NT2/D1 (cell line): ENCODE results near the gene BOC.
A peak's percentile ranks its signal among the peaks of the same experiment; 100 is the strongest.

ENCODE experiments used
- DNase-seq: peaks from one replicate; pipeline ENCODE4 v3.0.0-alpha.2; 2011; ENCODE audit warnings: low read depth, low spot score
- H3K27me3 ChIP-seq: 2 replicates; pipeline ENCODE4 v1.6.0; 2011; ENCODE audit warnings: mild to moderate bottlenecking; ENCODE audit not compliant: insufficient read length, insufficient read depth
- H3K36me3 ChIP-seq: 2 replicates; pipeline ENCODE4 v1.6.1; 2011; ENCODE audit warnings: mild to moderate bottlenecking, low read length, mixed read lengths; ENCODE audit not compliant: insufficient read depth, insufficient read length
- H3K4me1 ChIP-seq: 2 replicates; pipeline ENCODE4 v1.5.1; 2011; ENCODE audit not compliant: insufficient read depth, insufficient read length
- H3K4me3 ChIP-seq: 2 replicates; pipeline ENCODE4 v1.5.1; 2011; ENCODE audit warnings: low read depth; ENCODE audit not compliant: insufficient read length
- H3K9ac ChIP-seq: 2 replicates; pipeline ENCODE4 v1.6.0; 2011; ENCODE audit warnings: low read depth; ENCODE audit not compliant: insufficient read length
- H3K9me3 ChIP-seq: 2 replicates; pipeline ENCODE4 v1.5.1; 2011; ENCODE audit warnings: mild to moderate bottlenecking, low read length; ENCODE audit not compliant: insufficient read depth
- SUZ12 ChIP-seq: IDR thresholded peaks from 2 replicates; pipeline ENCODE4 v1.6.1; 2011; ENCODE audit not compliant: insufficient read length, insufficient read depth; ENCODE audit errors: extremely low read depth
- YY1 ChIP-seq: IDR thresholded peaks from 2 replicates; pipeline ENCODE4 v1.6.1; 2011; ENCODE audit not compliant: insufficient read length, insufficient read depth
- ZNF274 ChIP-seq: IDR thresholded peaks from 2 replicates; pipeline ENCODE4 v1.6.1; 2011; ENCODE audit warnings: mild to moderate bottlenecking, low read depth, low read length

The BOC gene

GRCh38 chr3:113194823-113195401, 16.4 kb upstream of the BOC start:
- Histone ChIP-seq H3K27me3 (no peaks in the 10 kb centered on the region), H3K9me3 (0 out of 2 replicates have a peak, but pooled peaks cover 3% of the 10 kb centered on the region), H3K9ac (no peak overlapping the region), H3K4me3 (no peak overlapping the region), H3K4me1 (no peaks in the 10 kb centered on the region), H3K36me3 (no peaks in the 10 kb centered on the region)
- TF ChIP-seq SUZ12 (no peak), ZNF274 (no peak), YY1 (no peak)
- DNase-seq, result no peak

GRCh38 chr3:113200351-113200750, 11.0 kb upstream of the BOC start:
- no peak overlapping the region for H3K4me3 ChIP-seq
- no peak overlapping the region for H3K9ac ChIP-seq
- no peaks in the 10 kb centered on the region for H3K27me3 ChIP-seq
- no peaks in the 10 kb centered on the region for H3K36me3 ChIP-seq
- H3K4me1 ChIP-seq, result no peaks in the 10 kb centered on the region
- TF ChIP-seq YY1 (no peak), SUZ12 (no peak), ZNF274 (no peak)
- no peak for DNase-seq
- no peaks in the 10 kb centered on the region for H3K9me3 ChIP-seq

- no peak overlapping the region for H3K4me3 ChIP-seq
- no peak for DNase-seq
- H3K9ac ChIP-seq, result no peak overlapping the region
- no peaks in the 10 kb centered on the region for H3K36me3 ChIP-seq
- no peaks in the 10 kb centered on the region for H3K4me1 ChIP-seq
- no peaks in the 10 kb centered on the region for H3K9me3 ChIP-seq
- no peak for TF ChIP-seq ZNF274
- TF ChIP-seq YY1, result no peak
- TF ChIP-seq SUZ12, result no peak
- no peaks in the 10 kb centered on the region for H3K27me3 ChIP-seq
These were observed 10.4 kb upstream of the BOC start for GRCh38 chr3:113200946-113201345.

GRCh38 chr3:113204371-113204770, 7.0 kb upstream of the BOC start:
- no peak for TF ChIP-seq ZNF274
- TF ChIP-seq SUZ12, result no peak
- no peak for TF ChIP-seq YY1
- H3K9ac ChIP-seq, result no peak overlapping the region
- no peaks in the 10 kb centered on the region for H3K9me3 ChIP-seq
- H3K4me3 ChIP-seq, result no peak overlapping the region
- H3K4me1 ChIP-seq, result no peaks in the 10 kb centered on the region
- no peaks in the 10 kb centered on the region for H3K27me3 ChIP-seq
- no peaks in the 10 kb centered on the region for H3K36me3 ChIP-seq
- DNase-seq, result no peak

GRCh38 chr3:113205481-113205880, 5.9 kb upstream of the BOC start:
- H3K36me3 ChIP-seq, result no peaks in the 10 kb centered on the region
- no peaks in the 10 kb centered on the region for H3K27me3 ChIP-seq
- no peak overlapping the region for H3K4me3 ChIP-seq
- H3K9ac ChIP-seq, result no peak overlapping the region
- DNase-seq, result no peak
- no peak for TF ChIP-seq SUZ12
- no peak for TF ChIP-seq ZNF274
- no peak for TF ChIP-seq YY1
- no peaks in the 10 kb centered on the region for H3K4me1 ChIP-seq
- no peaks in the 10 kb centered on the region for H3K9me3 ChIP-seq

- Histone ChIP-seq H3K27me3 (peaks cover 20% of the 10 kb centered on the region), H3K9ac (peak overlapping the region; percentile 90), H3K4me1 (peaks cover 6% of the 10 kb centered on the region), H3K36me3 (no peaks in the 10 kb centered on the region), H3K4me3 (peak overlapping the region; percentile 81), H3K9me3 (no peaks in the 10 kb centered on the region)
- DNase-seq, result no peak
- TF ChIP-seq SUZ12 (no peak), ZNF274 (no peak), YY1 (no peak)
These were observed 590 bp upstream of the BOC start for GRCh38 chr3:113210604-113211329.

GRCh38 chr3:113212150-113212843, 940 bp downstream of the BOC start:
- DNase-seq, result no peak
- H3K36me3 ChIP-seq, result peaks cover 10% of the 10 kb centered on the region
- peaks cover 6% of the 10 kb centered on the region for H3K4me1 ChIP-seq
- TF ChIP-seq ZNF274, result no peak
- TF ChIP-seq SUZ12, result no peak
- no peak for TF ChIP-seq YY1
- H3K9me3 ChIP-seq, result no peaks in the 10 kb centered on the region
- H3K27me3 ChIP-seq, result peaks cover 20% of the 10 kb centered on the region
- peak overlapping the region; percentile 90 for H3K9ac ChIP-seq
- peak overlapping the region; percentile 81 for H3K4me3 ChIP-seq
